ENCODE data around the gene PDPK1.

The PDPK1 gene

DNA sequence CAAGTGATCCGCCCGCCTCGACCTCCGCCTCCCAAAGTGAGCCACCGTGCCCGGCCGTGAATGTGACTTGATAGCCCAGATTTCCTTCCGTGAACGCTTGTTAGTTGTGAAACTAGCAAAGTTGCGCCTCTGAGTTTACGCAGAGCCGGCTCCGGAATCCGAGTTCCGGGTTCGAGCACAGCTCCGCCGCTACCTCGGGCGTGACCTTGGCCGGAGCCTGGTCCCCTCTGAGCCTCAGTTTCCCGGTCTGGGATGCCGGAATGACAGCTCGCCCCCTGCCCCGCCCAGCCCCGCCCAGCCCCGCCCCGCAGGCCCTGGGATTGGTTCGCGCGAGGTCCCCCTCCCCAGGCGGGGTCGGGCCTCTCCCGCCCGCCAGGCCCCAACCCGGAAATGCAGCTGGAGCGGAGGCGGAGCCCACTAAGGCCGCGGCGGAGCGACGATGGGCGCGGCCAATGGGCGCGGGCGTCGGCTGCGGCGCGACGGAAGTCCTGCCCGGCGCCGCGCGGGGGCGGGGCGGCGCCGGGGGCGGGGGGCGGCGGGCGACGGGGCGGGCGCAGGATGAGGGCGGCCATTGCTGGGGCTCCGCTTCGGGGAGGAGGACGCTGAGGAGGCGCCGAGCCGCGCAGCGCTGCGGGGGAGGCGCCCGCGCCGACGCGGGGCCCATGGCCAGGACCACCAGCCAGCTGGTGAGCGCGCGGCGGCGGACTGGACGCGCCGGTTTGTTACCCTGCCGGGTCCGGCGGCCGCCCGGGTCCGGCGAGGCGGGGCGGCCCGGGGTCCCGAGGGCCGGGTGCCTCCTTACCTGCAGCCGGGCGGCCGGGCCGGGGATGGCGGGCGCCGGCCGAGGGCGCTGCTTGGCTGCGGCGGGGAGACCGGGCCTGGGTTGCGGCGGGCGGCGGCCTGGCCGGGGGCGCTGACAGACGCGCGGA, at the start of gene PDPK1:
PDPK1 (plus strand) TSS at position 571 of the 929 bp plus-strand sequence; CDS start at position 663, 92 bp downstream.
- Histone ChIP-seq H3K4me3 (ENCODE audit: low read depth, low read length) (peak within 1 kb of the TSS; percentile 70), H3K27ac (peak within 1 kb of the TSS; percentile 29), H3K27me3 (ENCODE audit: insufficient read depth, low read depth, severe bottlenecking) (no peaks in the 10 kb centered on the region), H3K9me3 (ENCODE audit: severe bottlenecking) (no peaks in the 10 kb centered on the region), H3K36me3 (no peaks in the 10 kb centered on the region; the same call in 1 of the 2 replicates)
- peak; percentile 92 for DNase-seq
- TF ChIP-seq, protein P1, sequence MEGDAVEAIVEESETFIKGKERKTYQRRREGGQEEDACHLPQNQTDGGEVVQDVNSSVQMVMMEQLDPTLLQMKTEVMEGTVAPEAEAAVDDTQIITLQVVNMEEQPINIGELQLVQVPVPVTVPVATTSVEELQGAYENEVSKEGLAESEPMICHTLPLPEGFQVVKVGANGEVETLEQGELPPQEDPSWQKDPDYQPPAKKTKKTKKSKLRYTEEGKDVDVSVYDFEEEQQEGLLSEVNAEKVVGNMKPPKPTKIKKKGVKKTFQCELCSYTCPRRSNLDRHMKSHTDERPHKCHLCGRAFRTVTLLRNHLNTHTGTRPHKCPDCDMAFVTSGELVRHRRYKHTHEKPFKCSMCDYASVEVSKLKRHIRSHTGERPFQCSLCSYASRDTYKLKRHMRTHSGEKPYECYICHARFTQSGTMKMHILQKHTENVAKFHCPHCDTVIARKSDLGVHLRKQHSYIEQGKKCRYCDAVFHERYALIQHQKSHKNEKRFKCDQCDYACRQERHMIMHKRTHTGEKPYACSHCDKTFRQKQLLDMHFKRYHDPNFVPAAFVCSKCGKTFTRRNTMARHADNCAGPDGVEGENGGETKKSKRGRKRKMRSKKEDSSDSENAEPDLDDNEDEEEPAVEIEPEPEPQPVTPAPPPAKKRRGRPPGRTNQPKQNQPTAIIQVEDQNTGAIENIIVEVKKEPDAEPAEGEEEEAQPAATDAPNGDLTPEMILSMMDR (IDR thresholded peaks at IDR 0.05; ENCODE audit: low read depth, low read length): no peak

DNA sequence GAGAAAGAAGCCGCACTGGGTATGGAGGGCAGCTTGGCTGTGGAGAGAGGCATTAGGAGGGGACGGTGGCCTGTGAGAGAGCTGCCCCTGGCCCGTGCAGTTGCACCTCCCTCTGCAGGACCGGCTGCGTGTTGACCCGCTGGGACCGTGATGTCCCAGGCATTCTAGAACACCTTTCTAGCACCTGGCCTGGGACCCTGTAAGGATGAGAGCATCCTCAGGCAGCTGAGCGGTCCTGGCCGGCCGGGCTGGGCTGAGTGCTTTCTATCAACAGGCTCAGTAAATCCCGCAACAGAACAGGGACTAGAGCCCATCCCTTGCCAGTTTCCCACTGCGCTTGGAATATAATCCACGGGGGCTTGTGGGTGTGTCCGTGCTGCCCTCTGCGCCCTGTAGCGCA, 48.2 kb upstream of the PDPK1 start:
- H3K27me3 ChIP-seq (ENCODE audit: insufficient read depth, low read depth, severe bottlenecking): no peaks in the 10 kb centered on the region
- DNase-seq: no peak
- no peak overlapping the region for H3K4me3 ChIP-seq (ENCODE audit: low read depth, low read length)
- peaks cover 13% of the 10 kb centered on the region for H3K36me3 ChIP-seq
- H3K9me3 ChIP-seq (ENCODE audit: severe bottlenecking): no peaks in the 10 kb centered on the region
- no peak overlapping the region for H3K27ac ChIP-seq
- TF ChIP-seq, protein P1 (IDR thresholded peaks at IDR 0.05; ENCODE audit: low read depth, low read length): no peak

DNA sequence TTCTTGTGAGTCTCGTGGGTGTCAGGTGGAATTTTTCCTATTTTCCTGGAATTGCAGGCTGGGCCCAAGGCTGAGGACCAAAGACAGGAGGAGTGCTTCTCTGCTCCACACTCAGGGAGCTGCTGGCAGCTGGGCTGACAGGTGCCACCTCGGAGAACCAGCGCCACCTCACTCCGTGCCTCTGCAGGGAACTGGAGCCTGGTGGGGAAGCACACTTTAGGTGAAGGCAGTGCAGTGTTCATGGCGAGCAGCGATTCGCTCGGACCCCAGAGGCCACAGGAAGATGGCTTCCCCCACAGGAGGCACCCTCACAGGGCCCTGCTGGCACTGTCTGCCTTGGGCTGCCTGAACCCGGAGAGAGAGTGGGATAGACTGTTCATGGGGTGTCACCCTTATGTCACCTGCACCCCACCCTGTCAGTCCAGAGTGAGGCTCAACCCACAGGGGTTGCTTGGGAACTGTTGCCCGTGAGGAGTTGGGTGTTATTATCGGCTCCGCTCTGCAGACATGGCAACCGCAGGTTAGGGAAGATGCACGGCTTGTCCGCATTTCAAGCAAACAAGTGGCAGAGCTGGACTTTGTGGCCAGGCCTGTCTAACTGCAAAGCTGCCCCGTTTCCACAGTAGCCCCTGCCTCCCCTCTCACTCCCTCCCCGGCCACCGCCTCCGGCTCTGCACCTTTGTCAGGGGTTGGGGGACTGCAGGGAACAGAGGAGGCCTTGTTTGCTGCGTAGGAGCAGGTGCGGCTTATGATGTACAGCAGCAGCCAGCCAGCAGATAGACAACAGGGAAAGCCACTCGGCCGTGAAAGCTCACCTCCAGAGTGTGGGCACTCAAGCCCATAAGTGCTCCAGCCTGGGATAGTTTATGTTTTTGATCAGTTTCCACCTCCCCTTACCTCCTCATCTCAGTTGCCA, 47.4 kb upstream of the PDPK1 start:
- DNase-seq: peak; percentile 46
- TF ChIP-seq, protein P1 (IDR thresholded peaks at IDR 0.05; ENCODE audit: low read depth, low read length): no peak
- Histone ChIP-seq H3K27ac (0 out of 2 replicates have a peak overlapping the region, but pooled peaks have one; percentile 4), H3K9me3 (ENCODE audit: severe bottlenecking) (no peaks in the 10 kb centered on the region), H3K4me3 (ENCODE audit: low read depth, low read length) (no peak overlapping the region), H3K27me3 (ENCODE audit: insufficient read depth, low read depth, severe bottlenecking) (no peaks in the 10 kb centered on the region), H3K36me3 (peaks cover 13% of the 10 kb centered on the region)

DNA sequence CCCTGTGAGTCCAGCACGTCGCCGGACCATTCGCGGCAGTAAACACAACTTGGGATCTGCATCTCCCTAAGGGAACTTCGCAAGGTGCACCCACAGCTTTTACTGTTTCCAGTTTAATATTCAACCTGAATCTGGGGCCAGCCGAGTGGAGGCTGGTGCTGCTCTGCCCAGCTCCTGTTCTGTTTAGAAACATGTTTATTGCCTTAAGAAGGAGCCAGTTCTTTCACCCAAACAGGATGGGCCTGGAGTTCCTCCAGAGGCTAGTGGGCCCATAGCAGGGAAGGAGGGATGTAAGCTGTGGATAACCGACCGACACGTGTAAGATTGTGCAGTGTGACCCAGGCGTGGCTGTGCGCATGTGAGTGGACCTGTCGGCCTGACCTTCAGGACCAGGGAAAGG, 45.5 kb upstream of the PDPK1 start:
- no peak for DNase-seq
- Histone ChIP-seq H3K27ac (no peak overlapping the region), H3K9me3 (ENCODE audit: severe bottlenecking) (no peaks in the 10 kb centered on the region), H3K27me3 (ENCODE audit: insufficient read depth, low read depth, severe bottlenecking) (no peaks in the 10 kb centered on the region), H3K4me3 (ENCODE audit: low read depth, low read length) (no peak overlapping the region), H3K36me3 (peaks cover 25% of the 10 kb centered on the region)
- TF ChIP-seq, protein P1 (IDR thresholded peaks at IDR 0.05; ENCODE audit: low read depth, low read length): no peak

DNA sequence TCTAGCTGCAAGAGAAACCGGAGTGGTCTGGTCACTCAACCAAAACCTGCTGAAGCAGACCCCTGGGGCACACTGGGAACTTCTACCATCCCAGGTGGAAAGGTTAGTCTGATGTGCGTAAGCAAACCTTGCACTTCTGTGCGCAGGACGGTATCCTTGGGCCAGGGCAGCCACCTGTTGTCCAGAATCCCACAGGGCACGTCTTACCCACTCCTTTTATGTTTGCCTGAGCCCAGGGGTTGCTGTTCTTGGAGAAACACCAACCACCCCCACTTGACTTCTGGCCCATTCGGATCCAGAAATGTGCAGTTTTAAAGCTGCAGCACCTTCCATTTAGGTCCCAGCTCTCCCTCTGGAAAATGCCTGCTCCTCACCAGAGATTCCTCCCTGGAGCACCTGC, 44.2 kb upstream of the PDPK1 start:
- TF ChIP-seq, protein P1 (IDR thresholded peaks at IDR 0.05; ENCODE audit: low read depth, low read length): no peak
- Histone ChIP-seq H3K27ac (no peak overlapping the region), H3K9me3 (ENCODE audit: severe bottlenecking) (no peaks in the 10 kb centered on the region), H3K27me3 (ENCODE audit: insufficient read depth, low read depth, severe bottlenecking) (no peaks in the 10 kb centered on the region), H3K4me3 (ENCODE audit: low read depth, low read length) (no peak overlapping the region), H3K36me3 (peaks cover 38% of the 10 kb centered on the region)
- DNase-seq: no peak
